Type B pancreatic cell (in vitro differentiated cells): ENCODE measurements around the gene XRCC1. TPM values are rescaled to one million over a fixed set of nuclear protein-coding genes. Genes with fewer than 3 reads are reported as not detected.
A peak's percentile ranks its signal among the peaks of the same experiment; 100 is the strongest.

ENCODE experiments used
- DNase-seq: peaks from one replicate; pipeline ENCODE4 v3.0.0; 2021; ENCODE audit warnings: mixed read lengths; ENCODE audit not compliant: unreplicated experiment; ENCODE audit errors: extremely low spot score
- H3K27ac Mint-ChIP-seq: 2 replicates; pipeline ENCODE4 v1.8.0; 2021; ENCODE audit warnings: mild to moderate bottlenecking, mixed read lengths
- H3K27me3 Mint-ChIP-seq: 2 replicates; pipeline ENCODE4 v1.8.0; 2021; ENCODE audit warnings: mixed read lengths
- H3K36me3 Mint-ChIP-seq: 2 replicates; pipeline ENCODE4 v1.8.0; 2021; ENCODE audit warnings: mixed read lengths
- H3K4me1 Mint-ChIP-seq: one replicate; pipeline ENCODE4 v1.8.0; 2021; ENCODE audit warnings: mixed read lengths; ENCODE audit not compliant: unreplicated experiment
- H3K4me3 Mint-ChIP-seq: 2 replicates; pipeline ENCODE4 v1.8.0; 2021; ENCODE audit warnings: mild to moderate bottlenecking, mixed read lengths
- H3K9me3 Mint-ChIP-seq: 2 replicates; pipeline ENCODE4 v1.8.0; 2021; ENCODE audit warnings: mixed read lengths
- total RNA-seq: library from RNA; stranded (reverse); gene quantifications from 2 replicates; pipeline ENCODE4 v1.2.1, GENCODE V29; 2021; ENCODE audit warnings: low replicate concordance
- TF ChIP-seq, protein P1 (sequence below): fragments of 200-600 bp; sonication (generic); conservative IDR thresholded peaks from 2 replicates; pipeline ENCODE4 v1.5.0; 2021; ENCODE audit warnings: antibody characterized with exemption, mild to moderate bottlenecking

The XRCC1 gene
- total RNA-seq, 1 donor from 2014 or later, result 63.7 TPM

DNA sequence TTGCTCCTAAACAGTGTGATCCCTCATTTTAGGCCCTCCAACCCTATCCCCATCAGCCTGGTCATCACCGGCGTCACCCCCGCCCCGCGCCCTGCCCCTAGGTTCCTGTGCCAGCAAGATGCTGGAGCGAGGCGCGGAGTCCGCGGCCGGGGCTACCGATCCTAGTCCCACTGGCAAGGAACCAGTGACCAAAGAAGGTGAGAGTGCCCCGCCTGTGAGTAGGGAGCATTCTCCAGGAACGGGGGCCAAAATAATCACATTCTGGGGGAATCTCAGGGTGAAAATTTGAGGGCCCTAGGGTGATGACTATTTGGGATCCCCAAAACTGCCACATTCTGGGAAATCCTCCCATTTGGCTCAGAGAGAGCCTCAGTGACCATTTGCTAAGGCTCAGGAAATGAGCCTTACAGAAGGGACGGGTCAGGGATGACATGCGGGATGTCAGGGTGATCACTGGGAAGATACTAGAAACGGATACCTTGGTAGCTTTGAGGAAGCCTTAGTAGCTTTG is 41.0 kb downstream of the XRCC1 start:
- no peak for DNase-seq
- TF ChIP-seq, protein P1, sequence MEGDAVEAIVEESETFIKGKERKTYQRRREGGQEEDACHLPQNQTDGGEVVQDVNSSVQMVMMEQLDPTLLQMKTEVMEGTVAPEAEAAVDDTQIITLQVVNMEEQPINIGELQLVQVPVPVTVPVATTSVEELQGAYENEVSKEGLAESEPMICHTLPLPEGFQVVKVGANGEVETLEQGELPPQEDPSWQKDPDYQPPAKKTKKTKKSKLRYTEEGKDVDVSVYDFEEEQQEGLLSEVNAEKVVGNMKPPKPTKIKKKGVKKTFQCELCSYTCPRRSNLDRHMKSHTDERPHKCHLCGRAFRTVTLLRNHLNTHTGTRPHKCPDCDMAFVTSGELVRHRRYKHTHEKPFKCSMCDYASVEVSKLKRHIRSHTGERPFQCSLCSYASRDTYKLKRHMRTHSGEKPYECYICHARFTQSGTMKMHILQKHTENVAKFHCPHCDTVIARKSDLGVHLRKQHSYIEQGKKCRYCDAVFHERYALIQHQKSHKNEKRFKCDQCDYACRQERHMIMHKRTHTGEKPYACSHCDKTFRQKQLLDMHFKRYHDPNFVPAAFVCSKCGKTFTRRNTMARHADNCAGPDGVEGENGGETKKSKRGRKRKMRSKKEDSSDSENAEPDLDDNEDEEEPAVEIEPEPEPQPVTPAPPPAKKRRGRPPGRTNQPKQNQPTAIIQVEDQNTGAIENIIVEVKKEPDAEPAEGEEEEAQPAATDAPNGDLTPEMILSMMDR, result no peak
- Mint-ChIP-seq H3K36me3 (peaks cover 23% of the 10 kb centered on the region), H3K4me1 (peaks cover 4% of the 10 kb centered on the region), H3K27me3 (no peaks in the 10 kb centered on the region), H3K9me3 (peaks cover 4% of the 10 kb centered on the region), H3K27ac (peak overlapping the region; percentile 98), H3K4me3 (peak overlapping the region; percentile 94)

DNA sequence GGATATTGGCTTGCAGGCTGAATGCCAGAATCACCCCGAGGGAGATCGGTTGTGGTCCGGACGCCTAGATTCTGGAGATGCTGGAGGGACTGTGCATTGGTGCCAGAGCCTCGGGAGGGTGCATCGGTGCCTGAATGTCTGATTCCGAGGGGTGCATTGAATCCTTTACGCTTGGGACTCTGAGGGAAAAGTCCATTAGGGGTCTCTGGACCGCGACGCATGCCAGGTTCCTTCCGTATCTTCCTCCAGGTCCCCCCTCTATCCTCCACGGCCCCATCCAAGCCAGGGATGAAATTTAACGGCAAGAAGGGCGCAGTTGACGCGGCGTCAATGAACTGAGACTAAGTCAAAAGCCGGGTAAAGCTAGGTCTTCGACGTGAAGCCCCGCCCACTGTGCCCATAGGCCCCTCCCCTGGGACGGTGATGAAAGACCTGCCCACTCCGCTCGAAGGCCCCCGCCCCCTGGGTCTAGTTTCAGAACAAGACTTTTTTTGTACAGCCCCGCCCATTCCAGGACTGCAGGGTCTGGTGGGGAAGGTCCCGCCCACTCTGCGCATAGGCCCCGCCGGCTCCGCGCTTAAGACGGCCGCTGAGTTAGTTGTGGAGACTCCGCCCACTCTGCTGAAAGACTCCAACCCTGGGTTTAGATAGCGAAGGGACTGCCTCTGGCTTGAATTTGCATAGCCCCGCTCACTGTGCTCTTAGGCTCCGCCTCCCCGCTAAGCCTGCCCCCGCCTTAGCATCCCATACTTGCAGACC is 41.6 kb downstream of the XRCC1 start:
- TF ChIP-seq, protein P1, result no peak
- Mint-ChIP-seq H3K4me1 (peaks cover 4% of the 10 kb centered on the region), H3K27me3 (no peaks in the 10 kb centered on the region), H3K36me3 (peaks cover 17% of the 10 kb centered on the region), H3K4me3 (peak overlapping the region; percentile 94), H3K27ac (peak overlapping the region; percentile 98), H3K9me3 (no peaks in the 10 kb centered on the region)
- DNase-seq, result peak; percentile 98

DNA sequence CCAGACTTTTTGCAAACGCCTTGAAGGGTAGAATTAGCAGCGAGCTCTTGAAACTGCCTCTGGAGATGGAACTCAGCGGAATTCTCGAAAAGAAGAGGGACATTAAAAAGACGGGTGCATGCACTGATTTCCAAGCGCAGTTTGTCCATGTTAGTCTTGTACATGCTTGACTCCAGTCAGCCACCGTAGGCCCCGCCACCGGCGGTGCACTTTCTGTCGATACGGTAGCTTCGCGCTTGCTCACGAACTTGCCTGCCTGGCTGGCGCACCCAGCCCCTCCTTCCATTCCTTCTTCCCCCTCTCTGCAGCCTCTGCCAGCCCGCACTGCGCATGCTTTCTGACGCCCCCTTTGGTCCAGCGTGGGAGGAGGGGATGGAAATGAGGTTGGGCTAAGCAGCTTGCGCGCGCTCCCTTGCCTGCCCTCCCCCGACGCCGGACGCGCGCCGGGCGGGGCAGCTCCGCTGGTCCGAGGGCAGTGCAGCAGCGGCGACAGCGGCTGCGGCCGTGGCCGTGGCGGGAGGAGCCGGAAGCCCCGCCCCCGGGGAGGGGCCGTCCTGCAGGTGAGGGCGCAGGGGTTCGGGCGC is 42.3 kb downstream of the XRCC1 start, which contains the start of gene ZNF575:
Gene ZNF575 (plus strand): TSS at position 227 of the 584 bp plus-strand sequence. CDS start 1,235 bp downstream, outside the sequence.
- Mint-ChIP-seq H3K4me3 (peak within 1 kb of the TSS; percentile 94), H3K4me1 (peaks cover 4% of the 10 kb centered on the region), H3K27ac (peak within 1 kb of the TSS; percentile 98), H3K27me3 (no peaks in the 10 kb centered on the region), H3K36me3 (peaks cover 11% of the 10 kb centered on the region), H3K9me3 (no peaks in the 10 kb centered on the region)
- peak; percentile 94 for DNase-seq
- TF ChIP-seq, protein P1, result no peak

DNA sequence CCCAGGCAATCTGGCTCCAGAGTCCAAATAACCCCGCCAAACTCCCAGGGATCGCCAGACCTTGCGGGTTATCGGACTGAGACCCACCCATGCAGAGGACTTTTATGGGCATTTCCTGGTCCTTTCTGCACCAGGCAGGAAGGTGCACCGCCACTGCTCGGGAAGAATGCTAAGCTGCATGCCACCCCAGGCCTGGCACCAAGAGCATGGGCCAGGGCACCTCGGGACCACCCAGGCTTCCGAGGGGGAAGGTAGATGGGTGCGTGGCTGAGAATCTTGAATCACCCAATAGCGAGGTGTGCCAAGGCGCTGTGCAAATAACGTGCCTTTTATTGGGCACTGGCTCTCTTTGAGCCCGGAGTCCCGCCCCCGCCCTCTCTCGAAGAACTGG is 42.8 kb downstream of the XRCC1 start:
- Mint-ChIP-seq H3K4me1 (peaks cover 4% of the 10 kb centered on the region), H3K27ac (peak overlapping the region; percentile 98), H3K36me3 (peaks cover 9% of the 10 kb centered on the region), H3K9me3 (no peaks in the 10 kb centered on the region), H3K4me3 (peak overlapping the region; percentile 94), H3K27me3 (no peaks in the 10 kb centered on the region)
- TF ChIP-seq, protein P1, result no peak
- DNase-seq, result no peak

DNA sequence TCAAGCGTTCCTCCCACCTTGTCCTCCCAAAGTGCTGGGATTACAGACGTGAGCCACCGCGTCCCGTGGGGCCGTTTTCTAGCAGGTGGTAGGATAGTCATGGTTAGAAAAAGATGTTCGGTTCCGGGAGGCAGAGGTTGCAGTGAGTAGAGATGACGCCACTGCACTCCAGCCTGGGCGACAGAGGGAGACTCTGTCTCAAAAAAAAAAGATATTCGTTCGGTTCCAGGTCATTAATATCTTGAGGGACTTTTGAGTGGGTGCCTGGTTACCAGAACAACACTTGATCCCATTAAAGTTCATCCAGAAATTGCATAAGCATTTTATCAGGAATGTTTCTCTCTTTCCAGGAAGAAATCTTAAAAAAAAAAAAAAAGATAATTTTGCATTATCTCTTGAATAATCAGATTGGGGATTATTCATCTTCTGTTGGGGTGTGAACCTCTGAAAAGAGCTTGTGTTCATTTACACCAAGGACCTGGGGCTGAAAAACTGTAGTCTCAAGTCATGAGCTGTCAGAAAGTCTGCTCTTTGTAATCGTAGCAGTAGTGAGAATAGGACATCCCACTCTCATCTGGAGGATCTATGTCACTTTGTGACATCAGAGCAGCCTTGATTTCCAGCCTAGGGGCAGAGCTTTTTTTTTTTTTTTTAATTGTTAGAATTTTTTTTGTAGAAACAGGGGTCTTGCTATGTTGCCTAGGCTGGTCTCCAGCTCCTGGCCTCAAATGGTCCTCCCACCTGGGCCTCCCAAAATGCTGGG is 47.3 kb downstream of the XRCC1 start:
- TF ChIP-seq, protein P1, result no peak
- no peak for DNase-seq
- Mint-ChIP-seq H3K27ac (peak overlapping the region; percentile 89), H3K9me3 (no peaks in the 10 kb centered on the region), H3K36me3 (peaks cover under 1% of the 10 kb centered on the region), H3K4me1 (peaks cover 5% of the 10 kb centered on the region), H3K4me3 (peak overlapping the region; percentile 72), H3K27me3 (no peaks in the 10 kb centered on the region)
